Measurements from ENCODE around the gene PTPA. TPM values are rescaled to one million over a fixed set of nuclear protein-coding genes. Genes with fewer than 3 reads are reported as not detected.

PTPA gene
- total and polyA plus RNA-seq, 9 of the 15 experiments (the other 6 are each of a cell fraction or from before 2014, with no cell fraction given): 1.7 to 121 (median 72.6) TPM

GRCh38 chr9:129160712-129161533 is 49.7 kb downstream of the PTPA start:
- H3K9me3 ChIP-seq (replicated peaks; ENCODE audit: control insufficient read depth, insufficient read depth, low read depth, low read length): no peaks in the 10 kb centered on the region
- H3K79me2 ChIP-seq (ENCODE audit: control insufficient read depth, insufficient read depth, low read length): no peaks in the 10 kb centered on the region
- DNase-seq (ENCODE audit: extremely low read depth in 1 of 4, low spot score in 3 of 4) (no peak), ATAC-seq (peak; percentile 78), FAIRE-seq (peak; percentile 64)
- POLR2A ChIA-PET: interaction anchor here (0.5 to 1.9 kb wide), 6 partner anchors 9 to 688 kb away, joined by 3 to 8 read pairs (median 3); no protein-coding TSS in a partner anchor
- in situ Hi-C loops (cut with MboI): loop anchor here (10.0 kb wide), 1 partner anchor 634 kb away; no protein-coding TSS in a partner anchor
- peak overlapping the region; percentile 75 for H2AFZ ChIP-seq (ENCODE audit: low read depth, low read length)
- peak overlapping the region; percentile 15; the same call in 2 of the 3 replicates for H3K27ac ChIP-seq (ENCODE audit: extremely low read depth, low read depth, low read length)
- CTCF ChIA-PET (ENCODE audit: low intra/inter-chr PET ratio): no interaction called here
- intact Hi-C loops (cut with micrococcal nuclease): no loop called here
- H3K4me2 ChIP-seq (ENCODE audit: insufficient read depth, low read length): peak overlapping the region; percentile 69
- no TSS peak for BruUV-seq (replicated peaks)
- no peaks in the 10 kb centered on the region for H3K36me3 ChIP-seq (ENCODE audit: control insufficient read depth, insufficient read depth, low read length)
- H3K9me1 ChIP-seq (ENCODE audit: control insufficient read depth, insufficient read depth, low read length): no peaks in the 10 kb centered on the region
- no peak overlapping the region for H3K4me3 ChIP-seq
- H3K4me1 ChIP-seq (replicated peaks in 1 of 2; ENCODE audit: control insufficient read depth in 2 of 2, insufficient read depth in 2 of 2, low read length in 2 of 2): peaks cover 4 to 25% of the 10 kb centered on the region in 2 experiments; a peak in 3 of 5 replicates
- H4K20me1 ChIP-seq (replicated peaks; ENCODE audit: control insufficient read depth, insufficient read depth, low read length): no peaks in the 10 kb centered on the region
- 28% methylated on average over 9 of the region's 10 CpGs for WGBS (ENCODE audit: insufficient coverage, low coverage, missing lambda C conversion rate)
- no peaks in the 10 kb centered on the region for H3K27me3 ChIP-seq (ENCODE audit: control insufficient read depth in 2 of 2, insufficient read depth in 2 of 2, low read length in 2 of 2)
- peak overlapping the region in 1 of 2 experiments; percentile 68; a peak in 1 of 4 replicates for H3K9ac ChIP-seq (ENCODE audit: insufficient read depth in 1 of 2, low read depth in 2 of 2, low read length in 2 of 2)
- no peak for TF ChIP-seq XRCC4 (IDR thresholded peaks at IDR 0.05; ENCODE audit: extremely low read depth, insufficient read depth, insufficient read length)
- TF ChIP-seq OTX1 (CRISPR knock-in tag; IDR thresholded peaks at IDR 0.05): no peak
- TF ChIP-seq PCBP2 (IDR thresholded peaks at IDR 0.05; ENCODE audit: low read depth, low read length, poor library complexity, severe bottlenecking): no peak
- TF ChIP-seq LARP7 (IDR thresholded peaks at IDR 0.05): 0 out of 2 replicates have a peak, but pooled peaks have one; percentile 43
- TF ChIP-seq, protein P1, sequence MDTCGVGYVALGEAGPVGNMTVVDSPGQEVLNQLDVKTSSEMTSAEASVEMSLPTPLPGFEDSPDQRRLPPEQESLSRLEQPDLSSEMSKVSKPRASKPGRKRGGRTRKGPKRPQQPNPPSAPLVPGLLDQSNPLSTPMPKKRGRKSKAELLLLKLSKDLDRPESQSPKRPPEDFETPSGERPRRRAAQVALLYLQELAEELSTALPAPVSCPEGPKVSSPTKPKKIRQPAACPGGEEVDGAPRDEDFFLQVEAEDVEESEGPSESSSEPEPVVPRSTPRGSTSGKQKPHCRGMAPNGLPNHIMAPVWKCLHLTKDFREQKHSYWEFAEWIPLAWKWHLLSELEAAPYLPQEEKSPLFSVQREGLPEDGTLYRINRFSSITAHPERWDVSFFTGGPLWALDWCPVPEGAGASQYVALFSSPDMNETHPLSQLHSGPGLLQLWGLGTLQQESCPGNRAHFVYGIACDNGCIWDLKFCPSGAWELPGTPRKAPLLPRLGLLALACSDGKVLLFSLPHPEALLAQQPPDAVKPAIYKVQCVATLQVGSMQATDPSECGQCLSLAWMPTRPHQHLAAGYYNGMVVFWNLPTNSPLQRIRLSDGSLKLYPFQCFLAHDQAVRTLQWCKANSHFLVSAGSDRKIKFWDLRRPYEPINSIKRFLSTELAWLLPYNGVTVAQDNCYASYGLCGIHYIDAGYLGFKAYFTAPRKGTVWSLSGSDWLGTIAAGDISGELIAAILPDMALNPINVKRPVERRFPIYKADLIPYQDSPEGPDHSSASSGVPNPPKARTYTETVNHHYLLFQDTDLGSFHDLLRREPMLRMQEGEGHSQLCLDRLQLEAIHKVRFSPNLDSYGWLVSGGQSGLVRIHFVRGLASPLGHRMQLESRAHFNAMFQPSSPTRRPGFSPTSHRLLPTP (IDR thresholded peaks at IDR 0.05; ENCODE audit: borderline replicate concordance, extremely low read depth, insufficient read length): no peak
- TF ChIP-seq YBX1 (IDR thresholded peaks at IDR 0.05): no peak
- TF ChIP-seq ZNF79 (CRISPR knock-in tag; IDR thresholded peaks at IDR 0.05; ENCODE audit: low read depth): no peak
- TF ChIP-seq ARID1B (IDR thresholded peaks at IDR 0.05): 0 out of 2 replicates have a peak, but pooled peaks have one; percentile 7
- peak; percentile 22 for TF ChIP-seq ARHGAP35 (IDR thresholded peaks at IDR 0.05; ENCODE audit: partially characterized antibody)
- peak in 1 of 2 experiments; percentile 54; a peak in 1 of 4 replicates for TF ChIP-seq TEAD1 (CRISPR knock-in tag; IDR thresholded peaks at IDR 0.05)
- 0 out of 4 replicates have a peak, but pooled peaks of 1 of the 2 experiments have one; percentile 15 for TF ChIP-seq KDM1A (IDR thresholded peaks at IDR 0.05)
- peak; percentile 25; the same call in 1 of the 2 replicates for TF ChIP-seq L3MBTL2 (IDR thresholded peaks at IDR 0.05)
- peak; percentile 62 for TF ChIP-seq MAFG (tag; conservative IDR thresholded peaks at IDR 0.05)
- TF ChIP-seq, protein P2, sequence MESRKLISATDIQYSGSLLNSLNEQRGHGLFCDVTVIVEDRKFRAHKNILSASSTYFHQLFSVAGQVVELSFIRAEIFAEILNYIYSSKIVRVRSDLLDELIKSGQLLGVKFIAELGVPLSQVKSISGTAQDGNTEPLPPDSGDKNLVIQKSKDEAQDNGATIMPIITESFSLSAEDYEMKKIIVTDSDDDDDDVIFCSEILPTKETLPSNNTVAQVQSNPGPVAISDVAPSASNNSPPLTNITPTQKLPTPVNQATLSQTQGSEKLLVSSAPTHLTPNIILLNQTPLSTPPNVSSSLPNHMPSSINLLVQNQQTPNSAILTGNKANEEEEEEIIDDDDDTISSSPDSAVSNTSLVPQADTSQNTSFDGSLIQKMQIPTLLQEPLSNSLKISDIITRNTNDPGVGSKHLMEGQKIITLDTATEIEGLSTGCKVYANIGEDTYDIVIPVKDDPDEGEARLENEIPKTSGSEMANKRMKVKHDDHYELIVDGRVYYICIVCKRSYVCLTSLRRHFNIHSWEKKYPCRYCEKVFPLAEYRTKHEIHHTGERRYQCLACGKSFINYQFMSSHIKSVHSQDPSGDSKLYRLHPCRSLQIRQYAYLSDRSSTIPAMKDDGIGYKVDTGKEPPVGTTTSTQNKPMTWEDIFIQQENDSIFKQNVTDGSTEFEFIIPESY (CRISPR knock-in tag; IDR thresholded peaks at IDR 0.05): peak; percentile 84
- TF ChIP-seq SPI1 (IDR thresholded peaks at IDR 0.05; ENCODE audit: borderline replicate concordance, low read depth, low read length): 0 out of 2 replicates have a peak, but pooled peaks have one; percentile 12
